Glutamatergic neuron (in vitro differentiated cells): ENCODE results near the gene KCNMA1. TPM values are rescaled to one million over a fixed set of nuclear protein-coding genes. Genes with fewer than 3 reads are reported as not detected.

Experiments used
- DNase-seq: peaks from one replicate; pipeline ENCODE4 v3.0.0; 2022
- H3K27ac Mint-ChIP-seq: one replicate; pipeline ENCODE4 v1.8.0; 2020; ENCODE audit warnings: mild to moderate bottlenecking, mixed read lengths, inconsistent platforms; ENCODE audit not compliant: unreplicated experiment
- H3K27me3 Mint-ChIP-seq: one replicate; pipeline ENCODE4 v1.8.0; 2020; ENCODE audit warnings: mild to moderate bottlenecking, moderate library complexity, mixed read lengths, inconsistent platforms; ENCODE audit not compliant: unreplicated experiment
- H3K36me3 Mint-ChIP-seq: one replicate; pipeline ENCODE4 v1.8.0; 2020; ENCODE audit warnings: mild to moderate bottlenecking, mixed read lengths, inconsistent platforms; ENCODE audit not compliant: unreplicated experiment
- H3K4me1 Mint-ChIP-seq: one replicate; pipeline ENCODE4 v1.8.0; 2020; ENCODE audit warnings: mild to moderate bottlenecking, low read depth, mixed read lengths, inconsistent platforms; ENCODE audit not compliant: unreplicated experiment
- H3K4me3 Mint-ChIP-seq: one replicate; pipeline ENCODE4 v1.8.0; 2020; ENCODE audit warnings: mild to moderate bottlenecking, mixed read lengths, inconsistent platforms; ENCODE audit not compliant: unreplicated experiment
- H3K9me3 Mint-ChIP-seq: one replicate; pipeline ENCODE4 v1.8.0; 2020; ENCODE audit warnings: mild to moderate bottlenecking, moderate library complexity, mixed read lengths, inconsistent platforms; ENCODE audit not compliant: unreplicated experiment
- total RNA-seq: library from RNA; stranded (reverse); fragmentation: NEBNext Ultra II Directional; extraction: Animal tissue kit (Norgen Biotek cat#: 25700); gene quantifications from one replicate; pipeline ENCODE4 v1.2.1, GENCODE V29; 2021; ENCODE audit not compliant: unreplicated experiment
- TF ChIP-seq, protein P1 (sequence below): fragments of 200-600 bp; sonication (generic); IDR thresholded peaks from one replicate; pipeline ENCODE4 v1.5.0; 2021; ENCODE audit not compliant: partially characterized antibody, unreplicated experiment

Gene KCNMA1
- total RNA-seq, 1 donor from 2014 or later: 3.2 TPM

DNA sequence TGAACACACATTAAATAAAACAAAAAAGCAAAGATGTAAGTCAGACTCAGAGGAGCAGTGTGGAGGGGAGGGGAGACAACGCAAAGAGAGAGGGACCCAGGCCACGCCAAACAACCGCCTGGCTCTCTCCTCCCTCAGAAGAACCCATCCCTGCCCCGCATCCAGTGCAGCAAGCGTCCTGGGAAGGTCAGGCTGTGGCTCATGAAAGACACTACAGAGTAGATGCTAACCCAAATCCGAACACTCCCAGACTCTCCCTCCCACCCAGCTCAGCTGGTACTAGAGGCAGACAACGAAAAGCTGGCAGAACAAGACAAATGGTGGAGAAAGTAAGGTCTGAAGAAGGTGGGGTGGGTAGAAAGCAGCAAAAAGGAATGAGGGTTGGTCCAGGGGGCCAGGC is 39.0 kb downstream of the KCNMA1 start:
- Mint-ChIP-seq H3K27me3 (peaks cover 2% of the 10 kb centered on the region), H3K27ac (no peak overlapping the region), H3K4me3 (no peak overlapping the region), H3K4me1 (peaks cover 7% of the 10 kb centered on the region), H3K36me3 (peaks cover 3% of the 10 kb centered on the region), H3K9me3 (peaks cover 1% of the 10 kb centered on the region)
- no peak for DNase-seq
- TF ChIP-seq, protein P1, sequence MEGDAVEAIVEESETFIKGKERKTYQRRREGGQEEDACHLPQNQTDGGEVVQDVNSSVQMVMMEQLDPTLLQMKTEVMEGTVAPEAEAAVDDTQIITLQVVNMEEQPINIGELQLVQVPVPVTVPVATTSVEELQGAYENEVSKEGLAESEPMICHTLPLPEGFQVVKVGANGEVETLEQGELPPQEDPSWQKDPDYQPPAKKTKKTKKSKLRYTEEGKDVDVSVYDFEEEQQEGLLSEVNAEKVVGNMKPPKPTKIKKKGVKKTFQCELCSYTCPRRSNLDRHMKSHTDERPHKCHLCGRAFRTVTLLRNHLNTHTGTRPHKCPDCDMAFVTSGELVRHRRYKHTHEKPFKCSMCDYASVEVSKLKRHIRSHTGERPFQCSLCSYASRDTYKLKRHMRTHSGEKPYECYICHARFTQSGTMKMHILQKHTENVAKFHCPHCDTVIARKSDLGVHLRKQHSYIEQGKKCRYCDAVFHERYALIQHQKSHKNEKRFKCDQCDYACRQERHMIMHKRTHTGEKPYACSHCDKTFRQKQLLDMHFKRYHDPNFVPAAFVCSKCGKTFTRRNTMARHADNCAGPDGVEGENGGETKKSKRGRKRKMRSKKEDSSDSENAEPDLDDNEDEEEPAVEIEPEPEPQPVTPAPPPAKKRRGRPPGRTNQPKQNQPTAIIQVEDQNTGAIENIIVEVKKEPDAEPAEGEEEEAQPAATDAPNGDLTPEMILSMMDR: no peak

DNA sequence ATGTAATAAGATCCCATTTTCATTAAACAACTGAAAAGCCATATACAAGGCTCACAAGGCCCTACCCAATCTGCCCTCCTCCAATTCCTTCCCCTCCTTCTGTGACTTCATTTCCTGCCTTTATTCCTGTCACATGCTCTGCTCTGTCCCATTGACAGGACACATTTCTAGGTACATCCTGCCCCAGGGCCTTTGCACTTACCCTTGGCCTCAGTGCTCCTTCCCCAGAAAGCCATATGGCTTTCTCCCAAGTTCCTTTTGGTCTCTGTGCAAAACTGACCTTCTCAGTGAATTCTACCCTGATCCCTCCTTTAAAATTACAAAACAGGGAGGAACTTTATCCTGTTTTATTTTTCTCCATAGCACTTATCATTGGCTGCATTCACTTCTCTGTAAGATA is 40.0 kb downstream of the KCNMA1 start:
- TF ChIP-seq, protein P1: no peak
- DNase-seq: no peak
- Mint-ChIP-seq H3K4me3 (peak overlapping the region; percentile 39), H3K9me3 (peaks cover 1% of the 10 kb centered on the region), H3K36me3 (peaks cover 3% of the 10 kb centered on the region), H3K27ac (no peak overlapping the region), H3K27me3 (peaks cover 2% of the 10 kb centered on the region), H3K4me1 (no peaks in the 10 kb centered on the region)

DNA sequence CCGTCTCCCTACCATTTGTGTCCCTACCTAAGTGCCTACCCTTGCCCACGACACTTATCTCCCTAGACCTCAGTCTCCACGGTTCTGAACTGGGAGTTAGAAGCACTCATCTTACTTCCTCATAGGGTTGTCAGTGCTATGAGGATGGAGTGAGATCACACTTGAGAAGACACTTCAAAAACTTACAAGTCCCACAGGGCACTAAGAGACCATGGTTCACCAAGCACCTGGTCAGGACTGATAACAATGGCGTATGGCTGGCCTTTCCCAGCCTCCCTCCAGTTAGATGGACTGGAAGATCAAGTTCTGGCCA is 43.2 kb downstream of the KCNMA1 start:
- H3K9me3 Mint-ChIP-seq: peaks cover 2% of the 10 kb centered on the region
- no peaks in the 10 kb centered on the region for H3K4me1 Mint-ChIP-seq
- peaks cover 3% of the 10 kb centered on the region for H3K36me3 Mint-ChIP-seq
- no peak overlapping the region for H3K4me3 Mint-ChIP-seq
- no peak overlapping the region for H3K27ac Mint-ChIP-seq
- no peak for DNase-seq
- H3K27me3 Mint-ChIP-seq: peaks cover 2% of the 10 kb centered on the region
- TF ChIP-seq, protein P1: no peak

DNA sequence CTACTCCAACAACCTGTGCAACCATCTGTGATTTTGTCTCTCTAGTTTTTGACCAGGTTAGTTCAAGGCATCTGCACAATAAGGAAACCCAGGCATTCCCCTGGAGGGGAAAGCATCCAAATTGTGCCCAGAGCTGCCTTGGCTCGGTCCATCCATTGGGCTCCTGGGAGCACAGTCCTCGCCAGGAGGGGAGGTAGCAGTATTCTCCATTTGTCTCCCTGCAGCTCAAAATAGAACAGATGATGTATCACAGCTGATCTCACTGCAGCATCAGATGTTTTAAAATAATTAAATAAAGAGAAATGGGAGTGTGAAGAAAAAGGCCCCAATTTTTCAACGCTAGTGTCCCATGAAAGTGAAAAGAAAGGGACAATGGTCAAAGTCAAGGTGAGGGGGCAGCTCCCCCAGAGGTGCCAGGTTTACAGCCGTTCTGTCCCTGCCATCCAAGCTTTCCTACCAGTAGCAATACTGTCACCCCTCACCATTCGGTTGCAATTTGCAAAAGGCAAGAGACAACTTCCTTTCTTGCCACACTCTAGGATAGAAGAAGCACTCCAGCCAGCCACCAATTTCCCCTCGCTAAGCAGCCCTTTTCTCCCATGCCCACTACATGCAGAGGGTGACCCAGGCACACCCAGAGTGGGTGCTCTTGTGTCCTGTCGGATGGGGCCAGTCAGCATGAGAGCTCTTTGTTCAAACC is 43.7 kb downstream of the KCNMA1 start:
- DNase-seq: no peak
- Mint-ChIP-seq H3K36me3 (peaks cover 3% of the 10 kb centered on the region), H3K27ac (no peak overlapping the region), H3K9me3 (peaks cover 2% of the 10 kb centered on the region), H3K27me3 (peaks cover 3% of the 10 kb centered on the region), H3K4me3 (no peak overlapping the region), H3K4me1 (no peaks in the 10 kb centered on the region)
- TF ChIP-seq, protein P1: no peak

DNA sequence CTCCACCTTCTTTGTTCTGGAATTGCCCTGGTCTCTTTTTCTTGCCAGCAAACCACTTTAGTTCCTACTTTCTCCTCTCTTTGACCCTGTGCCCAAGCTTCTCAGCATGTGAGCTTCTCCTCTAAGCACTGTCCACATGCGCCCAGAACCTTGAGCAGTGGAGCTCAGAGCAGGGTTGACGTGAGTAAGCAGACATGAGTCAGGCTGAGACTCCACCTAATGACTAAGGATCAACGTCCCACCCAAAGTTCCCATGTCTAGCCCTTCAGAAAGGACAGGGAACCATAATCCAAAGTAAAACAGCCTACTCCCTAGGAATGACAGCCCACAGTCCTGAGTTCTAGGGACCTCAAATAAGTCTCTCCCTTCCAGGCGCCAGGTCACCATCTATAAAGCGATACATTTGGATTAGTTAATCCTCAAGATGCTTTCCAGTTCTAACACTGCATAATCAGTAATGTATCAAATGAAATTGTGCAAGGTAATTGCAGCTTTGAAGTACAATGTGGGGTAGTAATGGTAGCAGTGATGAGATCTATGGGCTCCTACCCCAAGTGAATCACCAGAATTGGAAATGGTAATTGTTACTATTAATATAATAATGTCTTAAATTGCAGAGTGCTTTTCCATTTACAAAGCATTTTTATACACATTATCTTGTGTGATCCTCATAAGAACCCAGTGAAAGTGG is 44.5 kb downstream of the KCNMA1 start:
- H3K4me1 Mint-ChIP-seq: no peaks in the 10 kb centered on the region
- H3K4me3 Mint-ChIP-seq: no peak overlapping the region
- H3K9me3 Mint-ChIP-seq: peaks cover 2% of the 10 kb centered on the region
- TF ChIP-seq, protein P1: no peak
- H3K27ac Mint-ChIP-seq: no peak overlapping the region
- DNase-seq: no peak
- peaks cover 3% of the 10 kb centered on the region for H3K36me3 Mint-ChIP-seq
- peaks cover 3% of the 10 kb centered on the region for H3K27me3 Mint-ChIP-seq
